NCI-H146 treated with DMSO at 0.1 percent for 48 hours (cell line): Measurements from ENCODE around the gene KAZALD1.

Source experiments
- DNase-seq: peaks from one replicate; lab custom pipeline; 2025; ENCODE audit not compliant: unreplicated experiment; lab: John Stamatoyannopoulos, UW

KAZALD1 gene

GRCh38 chr10:101061624-101062231 lies at the start of gene KAZALD1:
KAZALD1 (plus strand) TSS chr10:101061989; CDS start chr10:101062593, 604 bp downstream.
- no peak for DNase-seq

GRCh38 chr10:101012525-101013364 lies 49.0 kb upstream of the KAZALD1 start:
- DNase-seq, result peak; percentile 50

- no peak for DNase-seq
These were observed 48.4 kb upstream of the KAZALD1 start for GRCh38 chr10:101013365-101013825.

- peak; percentile 40 for DNase-seq
These were observed 47.4 kb upstream of the KAZALD1 start for GRCh38 chr10:101014230-101014884.

GRCh38 chr10:101014966-101015581 lies 46.7 kb upstream of the KAZALD1 start:
- DNase-seq, result no peak

- no peak for DNase-seq
These were observed 46.2 kb upstream of the KAZALD1 start for GRCh38 chr10:101015582-101015973.

GRCh38 chr10:101016814-101017213 lies 45.0 kb upstream of the KAZALD1 start:
- no peak for DNase-seq

GRCh38 chr10:101018118-101018599 lies 43.6 kb upstream of the KAZALD1 start:
- no peak for DNase-seq

GRCh38 chr10:101018600-101019439 lies 43.0 kb upstream of the KAZALD1 start:
- peak; percentile 66 for DNase-seq

GRCh38 chr10:101019440-101019703 lies 42.4 kb upstream of the KAZALD1 start:
- DNase-seq, result no peak

GRCh38 chr10:101020427-101021075 lies 41.2 kb upstream of the KAZALD1 start:
- no peak for DNase-seq

GRCh38 chr10:101021239-101021638 lies 40.5 kb upstream of the KAZALD1 start:
- DNase-seq, result no peak

GRCh38 chr10:101021692-101022251 lies 40.0 kb upstream of the KAZALD1 start:
- no peak for DNase-seq

- no peak for DNase-seq
These were observed 38.7 kb upstream of the KAZALD1 start for GRCh38 chr10:101022967-101023705.

- no peak for DNase-seq
These were observed 34.6 kb upstream of the KAZALD1 start for GRCh38 chr10:101027106-101027720.

- DNase-seq, result no peak
These were observed 33.1 kb upstream of the KAZALD1 start for GRCh38 chr10:101028446-101029337.

- DNase-seq, result no peak
These were observed 32.1 kb upstream of the KAZALD1 start for GRCh38 chr10:101029520-101030295.
